Spinal cord (tissue), 10 donors: ENCODE data around the gene ARHGAP15. TPM values are rescaled to one million over a fixed set of nuclear protein-coding genes. Genes with fewer than 3 reads are reported as not detected.

Source experiments
- DNase-seq, 6 donors: peaks; one replicate each; pipeline versions ENCODE4 v3.0.0 to v3.0.0-alpha.2; 2013 to 2015; ENCODE audit warnings: low spot score in 6 of 6, low read depth in 4 of 6
- H3K27ac ChIP-seq: one replicate; pipeline ENCODE4 v1.5.1; 2013; ENCODE audit warnings: low read depth, low read length, control low read depth
- H3K27me3 ChIP-seq: one replicate; pipeline ENCODE4 v1.6.1; 2013; ENCODE audit warnings: low read length; ENCODE audit not compliant: control insufficient read depth, insufficient read depth
- H3K36me3 ChIP-seq: one replicate; pipeline ENCODE4 v1.6.1; 2013; ENCODE audit warnings: low read length; ENCODE audit not compliant: control insufficient read depth, insufficient read depth
- H3K4me1 ChIP-seq: one replicate; pipeline ENCODE4 v1.6.1; 2013; ENCODE audit warnings: low read length; ENCODE audit not compliant: control insufficient read depth, insufficient read depth
- H3K4me3 ChIP-seq: one replicate; pipeline ENCODE4 v1.5.1; 2013; ENCODE audit warnings: low read depth, low read length, control low read depth
- H3K9me3 ChIP-seq: one replicate; pipeline ENCODE4 v1.6.1; 2013; ENCODE audit warnings: low read length; ENCODE audit not compliant: control insufficient read depth, insufficient read depth
- WGBS: methylation state at CpG from one replicate; pipeline ENCODE4 v1.1.5; 2013; ENCODE audit warnings: missing lambda C conversion rate; ENCODE audit not compliant: insufficient coverage; 5-methylcytosine and 5-hydroxymethylcytosine counted together
- polyA plus RNA-seq, 2 donors: library from polyadenylated mRNA; unstranded; fragments of 120-200 nt; gene quantifications; one replicate each; pipeline ENCODE4 v1.2.1, GENCODE V29; 2013; ENCODE audit not compliant: insufficient read length in 2 of 2
- total RNA-seq, 2 donors: library from RNA; depleted of rRNA in 1 of 2; stranded (reverse); fragments of 120-200 nt in 1 of 2; fragments of >200 nt in 1 of 2; gene quantifications; one replicate each; pipeline versions ENCODE4 v1.2.3 to v1.2.4, GENCODE V29; 2013 to 2014
- donor health status: healthy.

The ARHGAP15 gene
- total and polyA plus RNA-seq, 4 donors, result 6.3 to 53.1 (median 12.5) TPM

- Histone ChIP-seq H3K9me3 (no peaks in the 10 kb centered on the region), H3K27me3 (no peaks in the 10 kb centered on the region), H3K27ac (peak overlapping the region; percentile 12), H3K36me3 (no peaks in the 10 kb centered on the region), H3K4me1 (peaks cover 4% of the 10 kb centered on the region), H3K4me3 (no peak overlapping the region)
- no peak for DNase-seq
- no CpG with 5 or more reads among the region's 4 CpGs for WGBS
Observed at GRCh38 chr2:143474586-143474985, 345.4 kb downstream of the ARHGAP15 start.

- peak in 1 of 6 donors; percentile 32 for DNase-seq
- Histone ChIP-seq H3K36me3 (no peaks in the 10 kb centered on the region), H3K4me3 (no peak overlapping the region), H3K9me3 (no peaks in the 10 kb centered on the region), H3K27me3 (no peaks in the 10 kb centered on the region), H3K4me1 (peaks cover 4% of the 10 kb centered on the region), H3K27ac (peak overlapping the region; percentile 29)
- 63% methylated on average over 5 of the region's 7 CpGs for WGBS
Observed at GRCh38 chr2:143475041-143475776, 346.0 kb downstream of the ARHGAP15 start.

DNA sequence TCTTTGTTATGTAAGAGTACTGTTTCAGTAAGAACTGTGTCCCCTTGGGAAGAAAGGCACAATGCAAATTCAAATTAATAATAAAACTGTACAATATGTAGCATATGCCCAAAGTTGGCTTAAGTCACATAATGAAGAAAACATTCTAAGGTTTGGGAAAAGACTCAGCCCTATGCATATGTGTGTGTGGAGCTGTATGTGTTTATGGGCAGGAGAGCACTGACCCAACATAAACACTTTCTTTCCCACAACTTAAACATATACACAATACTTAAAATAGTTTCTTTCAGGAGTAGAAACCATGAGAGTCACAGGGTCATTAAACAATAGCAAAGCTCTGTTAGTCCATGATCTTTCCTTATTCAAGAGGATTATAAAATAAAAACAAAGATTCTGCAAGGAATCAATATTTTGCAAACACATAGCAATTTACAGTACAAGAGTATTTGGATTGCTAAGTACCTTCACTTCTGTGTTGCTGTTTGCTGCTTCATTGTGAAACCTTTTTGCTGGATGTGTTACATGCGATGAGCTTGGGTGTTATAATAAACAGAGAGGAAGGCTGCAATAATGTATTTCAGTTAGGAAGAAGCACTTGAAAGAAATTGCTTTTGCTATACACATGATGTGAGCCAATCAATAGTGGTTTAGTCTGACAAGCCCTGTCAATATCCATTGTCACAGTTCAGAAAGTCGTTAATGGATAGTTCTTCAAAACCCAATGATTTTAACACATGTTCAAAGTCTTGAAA is 347.3 kb downstream of the ARHGAP15 start:
- no peak overlapping the region for H3K4me3 ChIP-seq
- DNase-seq, result no peak
- no peaks in the 10 kb centered on the region for H3K27me3 ChIP-seq
- H3K9me3 ChIP-seq, result no peaks in the 10 kb centered on the region
- no peak overlapping the region for H3K27ac ChIP-seq
- H3K36me3 ChIP-seq, result no peaks in the 10 kb centered on the region
- H3K4me1 ChIP-seq, result peaks cover 4% of the 10 kb centered on the region
- WGBS, result 100% methylated on average over 1 of the region's 2 CpGs

GRCh38 chr2:143477714-143478443 is 348.7 kb downstream of the ARHGAP15 start:
- Histone ChIP-seq H3K4me1 (peaks cover 4% of the 10 kb centered on the region), H3K27ac (no peak overlapping the region), H3K4me3 (no peak overlapping the region), H3K36me3 (no peaks in the 10 kb centered on the region), H3K9me3 (no peaks in the 10 kb centered on the region), H3K27me3 (no peaks in the 10 kb centered on the region)
- WGBS, result no CpG with 5 or more reads among the region's 1 CpG
- no peak for DNase-seq

- Histone ChIP-seq H3K36me3 (no peaks in the 10 kb centered on the region), H3K4me3 (no peak overlapping the region), H3K27ac (peak overlapping the region; percentile 0), H3K9me3 (no peaks in the 10 kb centered on the region), H3K4me1 (peaks cover 4% of the 10 kb centered on the region), H3K27me3 (no peaks in the 10 kb centered on the region)
- WGBS, result no CpG with 5 or more reads among the region's 2 CpGs
- DNase-seq, result no peak
Observed at GRCh38 chr2:143480086-143480485, 350.9 kb downstream of the ARHGAP15 start.

DNA sequence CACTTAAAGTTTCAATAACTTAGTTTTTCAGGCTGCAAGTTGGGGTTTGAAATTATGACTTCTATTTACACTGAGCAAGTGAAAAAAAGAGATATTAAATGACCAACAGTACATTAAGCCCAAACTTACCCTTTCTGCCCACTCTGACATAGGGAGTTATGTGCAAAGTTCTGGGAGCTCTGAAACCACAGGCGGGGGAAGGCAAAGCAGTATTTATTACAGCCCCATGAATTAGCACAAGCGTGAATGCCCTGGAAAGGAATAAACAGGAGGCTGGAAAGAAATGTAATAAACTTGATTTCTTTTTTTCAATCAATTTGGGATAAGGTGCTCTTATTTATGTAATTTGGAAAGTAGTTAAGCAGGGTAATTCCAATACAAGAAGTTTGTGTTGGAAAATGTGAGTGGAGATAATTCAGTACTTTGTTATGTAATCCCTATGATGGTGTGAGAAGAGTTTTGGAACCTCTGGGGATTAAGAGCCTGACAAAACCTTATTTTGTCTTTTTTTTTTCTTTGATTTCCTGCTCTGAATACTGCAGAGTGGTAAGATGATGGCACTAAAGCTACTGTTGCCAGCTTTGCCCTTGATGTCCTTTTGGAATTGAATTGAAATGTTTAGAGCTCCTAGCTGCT is 351.5 kb downstream of the ARHGAP15 start:
- H3K4me3 ChIP-seq, result no peak overlapping the region
- H3K36me3 ChIP-seq, result no peaks in the 10 kb centered on the region
- DNase-seq, result no peak
- no peaks in the 10 kb centered on the region for H3K4me1 ChIP-seq
- H3K9me3 ChIP-seq, result no peaks in the 10 kb centered on the region
- H3K27ac ChIP-seq, result peak overlapping the region; percentile 50
- WGBS, result no CpG with 5 or more reads among the region's 2 CpGs
- H3K27me3 ChIP-seq, result no peaks in the 10 kb centered on the region

DNA sequence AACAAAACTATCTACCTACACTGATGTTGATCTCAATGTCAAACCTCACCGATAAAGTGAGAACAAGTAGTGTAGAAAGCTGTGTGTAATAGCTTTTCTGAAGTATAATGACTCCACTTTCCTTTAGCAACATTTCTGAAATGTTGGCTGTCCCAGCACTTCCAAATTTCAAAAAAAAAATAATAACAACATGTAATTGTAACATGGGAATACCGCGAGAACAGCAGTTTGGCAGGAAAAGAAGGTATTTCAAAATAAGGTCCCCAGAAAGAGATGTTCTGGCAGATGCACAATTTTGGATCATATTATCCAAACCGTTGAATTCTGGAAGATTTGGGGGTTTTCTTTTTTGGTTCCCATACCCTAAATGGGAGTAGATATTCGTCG is 352.0 kb downstream of the ARHGAP15 start:
- H3K27ac ChIP-seq, result peak overlapping the region; percentile 50
- 70% methylated on average over 2 of the region's 6 CpGs for WGBS

GRCh38 chr2:143481733-143482132 is 352.5 kb downstream of the ARHGAP15 start:
- peak overlapping the region; percentile 50 for H3K27ac ChIP-seq
- H3K36me3 ChIP-seq, result no peaks in the 10 kb centered on the region
- no peaks in the 10 kb centered on the region for H3K4me1 ChIP-seq
- no peak for DNase-seq
- no peaks in the 10 kb centered on the region for H3K9me3 ChIP-seq
- no peaks in the 10 kb centered on the region for H3K27me3 ChIP-seq
- no peak overlapping the region for H3K4me3 ChIP-seq

More for the DNA sequence above, 352.0 kb downstream of the ARHGAP15 start:
- no peaks in the 10 kb centered on the region for H3K9me3 ChIP-seq
- no peaks in the 10 kb centered on the region for H3K27me3 ChIP-seq
- H3K36me3 ChIP-seq, result no peaks in the 10 kb centered on the region
- H3K4me3 ChIP-seq, result no peak overlapping the region
- no peak for DNase-seq
- no peaks in the 10 kb centered on the region for H3K4me1 ChIP-seq

GRCh38 chr2:143482316-143482715 is 353.1 kb downstream of the ARHGAP15 start:
- Histone ChIP-seq H3K9me3 (no peaks in the 10 kb centered on the region), H3K27me3 (no peaks in the 10 kb centered on the region), H3K4me3 (no peak overlapping the region), H3K36me3 (no peaks in the 10 kb centered on the region), H3K4me1 (no peaks in the 10 kb centered on the region), H3K27ac (peak overlapping the region; percentile 50)
- DNase-seq, result peak in 1 of 6 donors; percentile 25
- no CpG with 5 or more reads among the region's 3 CpGs for WGBS
